Measurements from ENCODE around the gene AMDHD2. TPM values are rescaled to one million over a fixed set of nuclear protein-coding genes. Genes with fewer than 3 reads are reported as not detected.
A peak's percentile ranks its signal among the peaks of the same experiment; 100 is the strongest.

AMDHD2 gene
- total and polyA plus RNA-seq, 2 experiments from 2014 or later: 30.2 to 39.2 TPM

- no peak overlapping the region for H3K27ac ChIP-seq
- no peak for TF ChIP-seq CTCF (IDR thresholded peaks at IDR 0.05; ENCODE audit: low read depth, low read length)
- DNase-seq (ENCODE audit: low read depth in 1 of 2, low spot score in 1 of 2): no peak
- no peaks in the 10 kb centered on the region for H3K9me3 ChIP-seq (ENCODE audit: low read depth)
- no peak overlapping the region for H3K4me3 ChIP-seq
- H3K27me3 ChIP-seq: no peaks in the 10 kb centered on the region
- no peaks in the 10 kb centered on the region for H3K4me1 ChIP-seq (ENCODE audit: low read depth)
- peaks cover 6% of the 10 kb centered on the region for H3K36me3 ChIP-seq
Measured at GRCh38 chr16:2496223-2497115, 23.7 kb upstream of the AMDHD2 start.

GRCh38 chr16:2497116-2497630 is 23.0 kb upstream of the AMDHD2 start:
- H3K4me1 ChIP-seq (ENCODE audit: low read depth): peaks cover 4% of the 10 kb centered on the region
- no peak overlapping the region for H3K27ac ChIP-seq
- no peaks in the 10 kb centered on the region for H3K9me3 ChIP-seq (ENCODE audit: low read depth)
- peaks cover 6% of the 10 kb centered on the region for H3K36me3 ChIP-seq
- no peak for TF ChIP-seq CTCF (IDR thresholded peaks at IDR 0.05; ENCODE audit: low read depth, low read length)
- no peak overlapping the region for H3K4me3 ChIP-seq
- no peaks in the 10 kb centered on the region for H3K27me3 ChIP-seq
- DNase-seq (ENCODE audit: low read depth in 1 of 2, low spot score in 1 of 2): peak in 1 of 2 donors; percentile 64

DNA sequence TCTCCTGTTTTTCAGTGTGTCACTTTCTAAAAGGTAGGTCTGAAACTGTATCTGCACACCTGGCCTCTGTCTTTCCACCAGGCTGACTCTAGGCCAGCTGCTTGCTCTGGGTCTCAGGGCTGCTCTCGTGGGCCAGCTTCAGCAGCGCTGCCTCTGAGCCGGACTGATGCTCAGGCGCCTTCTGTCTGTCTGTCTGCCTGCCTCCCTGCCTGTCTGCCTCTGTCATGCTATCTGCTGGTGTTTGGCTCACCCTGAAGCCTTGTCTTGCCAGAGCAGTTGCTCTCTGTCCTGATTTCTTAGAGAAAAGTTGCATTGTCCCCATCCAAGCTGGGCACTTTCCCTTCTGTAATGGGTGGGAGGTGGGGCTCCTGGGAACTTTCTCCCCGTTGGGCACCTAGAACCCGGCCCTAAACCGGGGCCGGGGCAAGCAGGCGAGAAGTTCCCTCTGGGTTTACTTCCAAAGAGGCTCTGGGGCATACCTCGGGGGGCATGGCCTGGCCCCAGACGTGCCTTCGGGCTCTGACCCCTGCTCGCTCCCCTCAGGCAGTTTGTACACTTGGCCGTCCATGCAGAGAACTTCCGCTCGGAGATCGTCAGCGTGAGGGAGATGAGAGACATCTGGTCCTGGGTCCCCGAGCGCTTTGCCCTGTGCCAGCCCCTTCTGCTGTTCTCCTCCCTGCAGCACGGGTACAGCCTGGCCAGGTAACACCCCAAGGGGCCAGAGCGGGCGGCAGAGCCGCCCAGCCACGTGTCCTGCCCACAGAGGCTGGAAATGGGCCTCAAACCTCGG is 22.3 kb upstream of the AMDHD2 start:
- Histone ChIP-seq H3K27ac (no peak overlapping the region), H3K4me3 (no peak overlapping the region), H3K9me3 (ENCODE audit: low read depth) (no peaks in the 10 kb centered on the region), H3K36me3 (peaks cover 6% of the 10 kb centered on the region), H3K27me3 (no peaks in the 10 kb centered on the region), H3K4me1 (ENCODE audit: low read depth) (peaks cover 6% of the 10 kb centered on the region)
- TF ChIP-seq CTCF (IDR thresholded peaks at IDR 0.05; ENCODE audit: low read depth, low read length): no peak
- no peak for DNase-seq (ENCODE audit: low read depth in 1 of 2, low spot score in 1 of 2)

DNA sequence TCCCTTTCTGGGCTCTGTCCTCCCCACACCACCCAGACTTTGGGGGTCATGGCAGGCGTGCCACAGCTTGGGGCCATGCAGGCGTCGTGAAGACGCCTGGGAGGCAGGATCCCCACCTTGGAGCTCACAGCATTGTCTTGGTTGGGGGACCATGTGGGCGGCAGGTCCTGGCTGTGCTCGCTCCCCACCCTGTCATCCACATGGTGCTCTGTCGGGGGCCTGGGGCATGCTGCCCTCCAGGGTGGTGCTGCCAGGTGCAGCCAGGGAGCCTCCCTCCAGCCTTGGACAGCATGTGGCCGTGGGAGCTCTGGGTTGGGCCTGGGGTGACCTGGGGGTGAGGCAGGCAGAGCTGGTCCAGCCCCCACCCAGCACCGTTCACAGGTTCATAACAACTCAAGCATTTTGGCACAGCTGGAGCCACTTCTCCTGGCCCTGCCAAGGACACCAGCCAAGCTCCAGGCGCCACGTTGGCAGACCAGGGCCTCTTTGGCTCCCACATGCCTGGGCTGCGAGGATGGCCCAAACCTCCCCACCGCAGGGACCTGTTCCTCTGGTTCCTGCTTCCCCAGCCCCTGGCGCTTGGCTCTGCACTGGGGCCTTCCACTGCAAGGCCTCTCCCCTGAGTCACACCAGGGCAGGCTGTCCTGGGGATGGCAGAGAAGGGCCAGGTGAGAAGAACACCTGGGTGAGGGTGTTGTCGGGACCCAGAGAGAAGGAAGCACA is 21.5 kb upstream of the AMDHD2 start:
- no peak for TF ChIP-seq CTCF (IDR thresholded peaks at IDR 0.05; ENCODE audit: low read depth, low read length)
- peaks cover 9% of the 10 kb centered on the region for H3K4me1 ChIP-seq (ENCODE audit: low read depth)
- no peaks in the 10 kb centered on the region for H3K27me3 ChIP-seq
- H3K27ac ChIP-seq: no peak overlapping the region
- no peak overlapping the region for H3K4me3 ChIP-seq
- no peaks in the 10 kb centered on the region for H3K9me3 ChIP-seq (ENCODE audit: low read depth)
- DNase-seq (ENCODE audit: low read depth in 1 of 2, low spot score in 1 of 2): no peak
- peaks cover 6% of the 10 kb centered on the region for H3K36me3 ChIP-seq

- peaks cover 6% of the 10 kb centered on the region for H3K36me3 ChIP-seq
- no peak overlapping the region for H3K4me3 ChIP-seq
- H3K4me1 ChIP-seq (ENCODE audit: low read depth): peaks cover 9% of the 10 kb centered on the region
- H3K27ac ChIP-seq: no peak overlapping the region
- no peaks in the 10 kb centered on the region for H3K9me3 ChIP-seq (ENCODE audit: low read depth)
- DNase-seq (ENCODE audit: low read depth in 1 of 2, low spot score in 1 of 2): no peak
- TF ChIP-seq CTCF (IDR thresholded peaks at IDR 0.05; ENCODE audit: low read depth, low read length): no peak
- H3K27me3 ChIP-seq: no peaks in the 10 kb centered on the region
Measured at GRCh38 chr16:2499454-2499853, 20.7 kb upstream of the AMDHD2 start.
